ENCODE results near the gene MYBL2.

The MYBL2 gene

GRCh38 chr20:43681468-43681942, 14.6 kb downstream of the MYBL2 start:
- DNase-seq (ENCODE audit: extremely low spot score): peak; percentile 31

GRCh38 chr20:43681991-43682410, 15.1 kb downstream of the MYBL2 start:
- POLR2A ChIA-PET: interaction anchor here (1.2 kb wide), 1 partner anchor 225 kb away, joined by 3 read pairs; the partner anchor contains the start of gene SRSF6
- no peak for TF ChIP-seq CTCF (IDR thresholded peaks at IDR 0.05; ENCODE audit: control extremely low read depth, extremely low read depth, low read depth, missing control alignments)
- DNase-seq (ENCODE audit: extremely low spot score): peak; percentile 85
- CTCF ChIA-PET: interaction anchor here (1.1 to 5.8 kb wide), 11 partner anchors 8 to 235 kb away, joined by 3 to 37 read pairs (median 6); partner anchors contain the start of gene MYBL2

More at GRCh38 chr20:43681468-43681942, 14.6 kb downstream of the MYBL2 start:
- POLR2A ChIA-PET: interaction anchor here (0.6 to 1.2 kb wide), 3 partner anchors 13 to 224 kb away, joined by 3 to 7 read pairs (median 6); partner anchors contain the start of gene SRSF6
- CTCF ChIA-PET: interaction anchor here (1.1 to 5.8 kb wide), 12 partner anchors 8 to 404 kb away, joined by 3 to 37 read pairs (median 5); partner anchors contain the start of gene MYBL2
- TF ChIP-seq CTCF (IDR thresholded peaks at IDR 0.05; ENCODE audit: control extremely low read depth, extremely low read depth, low read depth, missing control alignments): peak; percentile 8

GRCh38 chr20:43682446-43682845, 15.5 kb downstream of the MYBL2 start:
- no peak for TF ChIP-seq CTCF (IDR thresholded peaks at IDR 0.05; ENCODE audit: control extremely low read depth, extremely low read depth, low read depth, missing control alignments)
- CTCF ChIA-PET: interaction anchor here (1.4 to 5.8 kb wide), 4 partner anchors 10 to 235 kb away, joined by 3 to 37 read pairs (median 4); no protein-coding TSS in a partner anchor
- POLR2A ChIA-PET: no interaction called here
- peak; percentile 28 for DNase-seq (ENCODE audit: extremely low spot score)

GRCh38 chr20:43686820-43687219, 19.9 kb downstream of the MYBL2 start:
- ChIA-PET POLR2A (no interaction called here), CTCF (interaction anchor here (0.9 to 6.3 kb wide), 5 partner anchors 149 to 238 kb away, joined by 3 to 52 read pairs (median 4); partner anchors contain the start of gene SRSF6)
- no peak for DNase-seq (ENCODE audit: extremely low spot score)
- no peak for TF ChIP-seq CTCF (IDR thresholded peaks at IDR 0.05; ENCODE audit: control extremely low read depth, extremely low read depth, low read depth, missing control alignments)

- no peak for DNase-seq (ENCODE audit: extremely low spot score)
- POLR2A ChIA-PET: no interaction called here
- no peak for TF ChIP-seq CTCF (IDR thresholded peaks at IDR 0.05; ENCODE audit: control extremely low read depth, extremely low read depth, low read depth, missing control alignments)
- CTCF ChIA-PET: interaction anchor here (0.8 to 6.3 kb wide), 15 partner anchors 8 to 501 kb away, joined by 3 to 52 read pairs (median 3); partner anchors contain the start of gene SRSF6
Measured at GRCh38 chr20:43689165-43689564, 22.3 kb downstream of the MYBL2 start.

GRCh38 chr20:43690943-43691598, 24.2 kb downstream of the MYBL2 start:
- no peak for TF ChIP-seq CTCF (IDR thresholded peaks at IDR 0.05; ENCODE audit: control extremely low read depth, extremely low read depth, low read depth, missing control alignments)
- ChIA-PET POLR2A (interaction anchor here (1.7 kb wide), 1 partner anchor 234 kb away, joined by 4 read pairs; no protein-coding TSS in a partner anchor), CTCF (interaction anchor here (0.7 to 6.3 kb wide), 30 partner anchors 9 to 430 kb away, joined by 3 to 108 read pairs (median 4); partner anchors contain the start of gene IFT52)
- DNase-seq (ENCODE audit: extremely low spot score): no peak

Measured in GM10248 (cell line).